ENCODE measurements around the gene EIF2S3.
"Not testable (repeated sequence)": the region's sequence is repeated elsewhere in the genome, so short reads cannot be mapped to it uniquely, and the experiment has no call there.

Gene EIF2S3

DNA sequence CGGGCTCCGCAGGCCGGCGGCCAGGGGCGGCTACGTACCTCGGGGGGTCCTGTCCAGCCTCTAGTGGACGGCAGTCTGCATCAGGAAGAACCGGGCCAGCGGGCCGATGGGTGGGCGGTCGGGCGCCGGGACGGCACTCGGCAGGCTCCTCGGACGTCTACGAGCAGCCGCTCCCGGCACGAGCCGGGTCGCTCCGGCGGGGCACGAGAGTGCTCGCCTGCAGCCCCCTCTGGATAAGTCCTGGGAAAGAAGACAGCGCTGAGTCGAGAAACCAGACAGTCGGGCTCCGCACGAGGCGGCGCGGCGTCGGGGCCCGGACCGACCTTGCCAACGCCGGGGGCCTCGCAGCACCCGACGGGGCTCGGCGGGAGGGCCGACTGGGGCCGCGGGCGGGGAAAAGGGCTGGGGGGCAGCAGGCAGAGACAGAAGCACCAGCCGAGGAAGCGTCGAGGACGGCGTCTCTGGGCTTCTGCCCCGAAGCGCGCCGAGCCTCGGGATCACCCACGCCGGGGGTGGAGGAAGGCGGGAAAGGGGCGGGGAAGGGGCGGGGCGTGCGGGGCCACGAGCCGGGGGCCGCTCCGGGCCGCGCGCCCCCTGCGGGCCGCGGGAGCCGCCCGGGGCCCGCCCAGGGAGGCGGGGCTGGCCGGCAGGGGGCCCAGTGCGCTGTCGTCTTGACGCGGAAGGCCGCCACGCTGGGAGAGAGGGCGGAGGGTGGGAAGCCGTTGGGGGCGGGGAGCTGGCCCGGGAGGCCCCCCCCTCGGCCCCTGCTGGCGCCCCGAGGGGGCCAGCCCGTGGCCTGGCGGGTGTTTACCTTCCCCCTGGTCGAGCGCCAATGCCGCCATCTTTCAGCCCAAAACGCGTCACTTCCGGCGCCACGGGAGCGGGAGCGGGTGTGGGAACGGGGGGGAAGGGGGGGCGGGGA lies 29.7 kb upstream of the EIF2S3 start:
- no peaks in the 10 kb centered on the region for H3K27me3 Mint-ChIP-seq
- H3K36me3 Mint-ChIP-seq (ENCODE audit: insufficient read depth) = peaks cover 15% of the 10 kb centered on the region
- H3K4me3 Mint-ChIP-seq = peak overlapping the region; percentile 83
- ATAC-seq (replicated peaks; ENCODE audit: extremely low read depth, poor library complexity, severe bottlenecking) = peak; percentile 91
- DNase-seq (ENCODE audit: low spot score in 2 of 2) = peak; percentile 54 to 70
- H3K27ac Mint-ChIP-seq (ENCODE audit: low read depth) = peak overlapping the region; percentile 84
- H3K4me1 Mint-ChIP-seq = peaks cover 20% of the 10 kb centered on the region
- no peaks in the 10 kb centered on the region for H3K9me3 Mint-ChIP-seq

DNA sequence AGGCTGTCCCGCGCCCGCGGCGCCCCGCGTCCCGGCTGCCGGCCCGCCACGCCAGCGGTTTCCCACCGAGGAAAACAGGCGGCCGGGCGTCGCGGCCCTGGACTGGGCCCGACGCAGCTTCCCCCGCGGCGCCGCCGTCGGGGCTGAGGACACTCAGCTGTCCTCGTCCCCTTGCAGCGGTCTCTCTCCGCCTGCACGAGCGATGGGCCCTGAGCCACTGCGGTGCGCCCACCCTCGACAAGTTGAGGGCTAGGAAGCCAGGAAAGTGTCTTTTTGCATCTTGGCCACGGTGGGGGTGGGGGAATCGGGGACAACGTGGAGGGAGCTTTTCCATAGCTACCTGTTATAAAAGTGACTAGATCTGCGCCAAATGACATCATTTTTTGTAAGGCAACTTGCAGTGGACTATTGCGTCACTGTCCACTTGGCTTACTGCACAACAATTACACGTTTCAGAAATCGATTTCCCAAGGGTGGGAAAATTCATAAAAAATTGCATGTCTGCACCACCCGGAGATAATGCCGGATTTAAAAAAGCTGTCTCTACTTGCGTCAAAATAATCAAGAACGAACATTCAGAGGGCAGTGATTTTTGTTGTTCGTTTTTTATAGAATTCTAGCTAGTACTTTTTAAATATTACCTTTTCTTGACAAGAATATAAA lies 28.9 kb upstream of the EIF2S3 start:
- H3K27me3 Mint-ChIP-seq = no peaks in the 10 kb centered on the region
- peaks cover 15% of the 10 kb centered on the region for H3K4me1 Mint-ChIP-seq
- H3K4me3 Mint-ChIP-seq = peak overlapping the region; percentile 78
- DNase-seq (ENCODE audit: low spot score in 2 of 2) (no peak), ATAC-seq (replicated peaks; ENCODE audit: extremely low read depth, poor library complexity, severe bottlenecking) (peak; percentile 18)
- peaks cover 15% of the 10 kb centered on the region for H3K36me3 Mint-ChIP-seq (ENCODE audit: insufficient read depth)
- H3K9me3 Mint-ChIP-seq = no peaks in the 10 kb centered on the region
- H3K27ac Mint-ChIP-seq (ENCODE audit: low read depth) = peak overlapping the region; percentile 51

DNA sequence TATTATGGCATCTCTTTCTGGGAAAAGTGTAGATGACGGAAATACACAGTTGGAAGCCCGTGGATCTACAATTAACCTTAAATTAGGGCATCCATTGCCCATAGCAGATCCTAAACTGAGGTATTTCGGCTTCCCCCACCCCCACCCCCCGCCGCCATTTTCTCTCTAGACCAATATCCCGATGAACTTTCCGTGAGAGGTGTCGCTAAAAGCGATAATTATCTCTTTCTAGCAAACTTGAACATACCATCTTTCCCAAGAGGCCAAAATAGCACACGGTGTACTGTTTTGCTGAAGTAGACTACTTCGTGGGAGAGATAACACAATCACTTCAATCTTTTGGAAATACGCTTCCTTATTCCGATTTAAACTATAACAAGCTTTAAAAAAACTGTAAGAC lies 28.3 kb upstream of the EIF2S3 start:
- Mint-ChIP-seq H3K27ac (ENCODE audit: low read depth) (peak overlapping the region; percentile 59), H3K36me3 (ENCODE audit: insufficient read depth) (peaks cover 15% of the 10 kb centered on the region), H3K9me3 (no peaks in the 10 kb centered on the region), H3K4me1 (peaks cover 10% of the 10 kb centered on the region), H3K4me3 (peak overlapping the region; percentile 78), H3K27me3 (no peaks in the 10 kb centered on the region)
- no peak for ATAC-seq (replicated peaks; ENCODE audit: extremely low read depth, poor library complexity, severe bottlenecking)
- DNase-seq (ENCODE audit: low spot score in 2 of 2) = no peak

DNA sequence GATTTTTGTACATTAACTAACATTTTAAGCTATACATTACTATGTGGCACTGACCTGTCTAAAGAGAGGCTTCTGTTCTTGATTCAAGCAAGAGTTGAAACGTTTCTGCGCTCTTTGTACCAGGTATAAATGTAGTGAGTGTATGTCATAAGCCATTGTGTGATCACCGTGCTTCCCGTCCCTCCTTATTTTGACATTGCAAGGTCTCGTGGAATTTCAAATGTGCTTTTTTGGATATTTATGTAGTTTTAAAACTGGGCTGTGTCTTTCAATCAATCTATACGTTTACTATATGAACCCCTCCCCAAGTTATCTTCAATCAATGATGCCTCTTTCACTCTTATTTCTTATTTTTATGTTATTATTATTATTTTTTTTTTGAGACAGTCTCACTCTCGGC lies 27.7 kb upstream of the EIF2S3 start, which contains the start of gene KLHL15:
Gene KLHL15, minus strand, starts transcription at position 101 of the 400 bp plus-strand sequence. CDS start 20,493 bp downstream, outside the sequence.
- DNase-seq (ENCODE audit: low spot score in 2 of 2) = no peak
- Mint-ChIP-seq H3K4me1 (peaks cover 6% of the 10 kb centered on the region), H3K27ac (ENCODE audit: low read depth) (peak within 1 kb of the TSS; percentile 59), H3K36me3 (ENCODE audit: insufficient read depth) (peaks cover 13% of the 10 kb centered on the region), H3K9me3 (no peaks in the 10 kb centered on the region), H3K4me3 (peak within 1 kb of the TSS; percentile 78), H3K27me3 (no peaks in the 10 kb centered on the region)
- no peak for ATAC-seq (replicated peaks; ENCODE audit: extremely low read depth, poor library complexity, severe bottlenecking)

DNA sequence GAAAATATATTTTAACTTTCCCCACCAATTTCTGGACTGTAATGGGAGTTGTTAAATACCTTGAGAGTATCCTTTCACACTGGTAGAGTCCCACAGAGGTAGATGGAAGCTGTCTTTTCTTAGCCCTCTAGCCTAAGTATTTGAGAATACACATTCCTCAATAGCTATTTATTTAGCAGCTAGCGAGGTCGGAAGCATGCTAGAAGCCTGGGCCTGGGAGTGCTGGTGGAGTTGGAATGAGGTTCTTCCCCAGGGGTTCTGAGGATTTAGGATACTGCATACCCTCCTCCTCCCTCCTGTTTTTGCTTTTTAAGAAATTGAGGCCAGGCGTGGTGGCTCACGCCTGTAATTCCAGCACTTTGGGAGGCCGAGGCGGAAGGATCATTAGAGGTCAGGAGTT lies 26.8 kb upstream of the EIF2S3 start:
- ATAC-seq (replicated peaks; ENCODE audit: extremely low read depth, poor library complexity, severe bottlenecking) (no peak), DNase-seq (ENCODE audit: low spot score in 2 of 2) (no peak)
- H3K9me3 Mint-ChIP-seq = no peaks in the 10 kb centered on the region
- H3K27me3 Mint-ChIP-seq = no peaks in the 10 kb centered on the region
- no peak overlapping the region for H3K27ac Mint-ChIP-seq (ENCODE audit: low read depth)
- peaks cover 13% of the 10 kb centered on the region for H3K36me3 Mint-ChIP-seq (ENCODE audit: insufficient read depth)
- peaks cover 6% of the 10 kb centered on the region for H3K4me1 Mint-ChIP-seq
- no peak overlapping the region for H3K4me3 Mint-ChIP-seq

DNA sequence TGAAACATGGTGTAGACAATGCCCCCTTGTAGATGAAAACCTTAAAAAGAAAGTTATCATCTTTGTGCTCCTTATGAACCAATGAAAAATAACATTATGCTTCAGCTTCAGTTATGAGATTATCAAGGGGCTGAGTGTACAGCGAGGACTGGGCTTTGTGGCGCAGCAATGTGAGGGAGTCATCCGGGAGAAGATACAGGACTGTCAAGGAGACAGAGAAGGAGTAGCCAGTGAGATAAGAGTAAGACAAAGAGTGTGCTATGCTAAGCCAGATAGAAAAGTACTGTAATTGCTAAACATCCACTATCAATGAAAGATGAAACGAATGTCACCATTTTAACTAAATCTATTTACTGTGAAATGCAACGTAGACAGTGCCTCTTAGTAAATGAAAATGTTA lies 24.2 kb upstream of the EIF2S3 start:
- H3K27ac Mint-ChIP-seq (ENCODE audit: low read depth) = no peak overlapping the region
- H3K4me3 Mint-ChIP-seq = no peak overlapping the region
- no peak for ATAC-seq (replicated peaks; ENCODE audit: extremely low read depth, poor library complexity, severe bottlenecking)
- H3K9me3 Mint-ChIP-seq = no peaks in the 10 kb centered on the region
- no peaks in the 10 kb centered on the region for H3K27me3 Mint-ChIP-seq
- peaks cover 7% of the 10 kb centered on the region for H3K36me3 Mint-ChIP-seq (ENCODE audit: insufficient read depth)
- no peak for DNase-seq (ENCODE audit: low spot score in 2 of 2)
- no peaks in the 10 kb centered on the region for H3K4me1 Mint-ChIP-seq

DNA sequence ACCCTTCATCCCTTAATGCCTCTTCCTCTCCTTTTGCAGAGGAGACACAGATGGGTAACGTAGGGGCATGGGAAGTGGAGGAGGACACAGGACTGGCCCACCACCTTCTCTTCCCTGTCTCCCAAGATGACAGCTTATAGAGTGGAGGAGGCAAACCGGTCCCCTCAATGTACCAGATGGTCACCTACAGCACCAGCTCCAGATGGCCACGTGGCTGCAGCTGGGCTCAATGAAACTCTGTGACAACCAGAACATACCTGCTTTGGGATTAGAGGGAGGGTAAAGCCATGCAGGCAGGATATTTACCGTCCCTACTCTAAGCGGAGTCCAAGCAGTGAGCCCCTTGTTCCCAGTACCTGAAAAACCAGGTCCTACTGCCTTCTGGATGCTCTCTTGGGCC lies 20.3 kb upstream of the EIF2S3 start:
- ATAC-seq (replicated peaks; ENCODE audit: extremely low read depth, poor library complexity, severe bottlenecking) (no peak), DNase-seq (ENCODE audit: low spot score in 2 of 2) (no peak)
- Mint-ChIP-seq H3K4me1 (no peaks in the 10 kb centered on the region), H3K27me3 (no peaks in the 10 kb centered on the region), H3K36me3 (ENCODE audit: insufficient read depth) (no peaks in the 10 kb centered on the region), H3K27ac (ENCODE audit: low read depth) (no peak overlapping the region), H3K9me3 (no peaks in the 10 kb centered on the region), H3K4me3 (no peak overlapping the region)

DNA sequence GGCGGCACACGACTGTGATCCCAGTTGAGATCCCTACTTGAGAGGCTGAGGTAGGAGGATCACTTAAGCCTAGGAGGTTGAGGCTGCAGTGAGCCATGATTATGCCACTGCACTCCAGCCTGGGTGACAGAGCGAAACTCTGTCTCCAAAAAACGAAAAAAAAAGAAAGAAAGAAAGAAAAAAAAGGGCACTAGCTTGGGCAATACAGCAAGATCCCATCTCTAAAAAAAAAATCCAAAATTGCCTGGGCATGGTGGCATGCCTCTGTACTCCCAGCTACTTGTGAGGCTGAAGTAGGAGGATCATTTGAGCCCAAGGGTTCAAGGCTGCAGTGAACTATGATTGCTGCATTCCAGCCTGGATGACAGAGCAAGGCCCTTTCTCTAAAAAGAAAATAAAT lies 17.0 kb upstream of the EIF2S3 start:
- no peak overlapping the region for H3K27ac Mint-ChIP-seq (ENCODE audit: low read depth)
- no peak overlapping the region for H3K4me3 Mint-ChIP-seq
- H3K9me3 Mint-ChIP-seq = no peaks in the 10 kb centered on the region
- no peak for ATAC-seq (replicated peaks; ENCODE audit: extremely low read depth, poor library complexity, severe bottlenecking)
- H3K4me1 Mint-ChIP-seq = no peaks in the 10 kb centered on the region
- no peaks in the 10 kb centered on the region for H3K36me3 Mint-ChIP-seq (ENCODE audit: insufficient read depth)
- H3K27me3 Mint-ChIP-seq = no peaks in the 10 kb centered on the region
- no peak for DNase-seq (ENCODE audit: low spot score in 2 of 2)

DNA sequence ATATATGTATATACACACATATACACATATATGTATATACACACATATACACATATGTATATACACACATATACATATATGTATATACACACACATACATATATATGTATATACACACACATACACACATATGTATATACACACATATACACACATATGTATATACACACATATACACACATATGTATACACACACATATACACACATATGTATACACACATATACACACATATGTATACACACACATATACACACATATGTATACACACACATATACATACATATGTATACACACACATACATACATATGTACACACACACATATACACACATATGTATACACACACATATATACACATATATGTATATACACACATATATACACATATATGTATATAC lies 8.7 kb upstream of the EIF2S3 start:
- H3K4me1 Mint-ChIP-seq; H3K27ac Mint-ChIP-seq (ENCODE audit: low read depth); H3K4me3 Mint-ChIP-seq; H3K27me3 Mint-ChIP-seq; DNase-seq (ENCODE audit: low spot score in 2 of 2); ATAC-seq (replicated peaks; ENCODE audit: extremely low read depth, poor library complexity, severe bottlenecking); H3K9me3 Mint-ChIP-seq; H3K36me3 Mint-ChIP-seq (ENCODE audit: insufficient read depth): not testable (repeated sequence)

DNA sequence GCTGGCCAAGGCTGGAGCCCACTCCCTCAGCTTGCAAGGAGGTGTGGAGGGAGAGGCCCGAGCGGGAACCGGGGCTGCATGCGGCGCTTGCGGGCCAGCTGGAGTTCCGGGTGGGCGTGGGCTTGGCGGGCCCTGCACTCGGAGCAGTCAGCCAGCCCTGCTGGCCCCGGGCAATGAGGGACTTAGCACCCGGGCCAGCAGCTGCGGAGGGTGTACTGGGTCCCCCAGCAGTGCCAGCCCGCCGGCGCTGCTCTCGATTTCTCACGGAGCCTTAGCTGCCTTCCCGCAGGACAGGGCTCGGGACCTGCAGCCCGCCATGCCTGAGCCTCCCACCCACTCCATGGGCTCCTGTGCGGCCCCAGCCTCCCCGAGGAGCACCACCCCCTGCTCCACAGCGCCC lies 5.1 kb upstream of the EIF2S3 start:
- not testable (repeated sequence) for H3K9me3 Mint-ChIP-seq; H3K27me3 Mint-ChIP-seq; DNase-seq (ENCODE audit: low spot score in 2 of 2); ATAC-seq (replicated peaks; ENCODE audit: extremely low read depth, poor library complexity, severe bottlenecking); H3K36me3 Mint-ChIP-seq (ENCODE audit: insufficient read depth); H3K4me3 Mint-ChIP-seq; H3K4me1 Mint-ChIP-seq; H3K27ac Mint-ChIP-seq (ENCODE audit: low read depth)

DNA sequence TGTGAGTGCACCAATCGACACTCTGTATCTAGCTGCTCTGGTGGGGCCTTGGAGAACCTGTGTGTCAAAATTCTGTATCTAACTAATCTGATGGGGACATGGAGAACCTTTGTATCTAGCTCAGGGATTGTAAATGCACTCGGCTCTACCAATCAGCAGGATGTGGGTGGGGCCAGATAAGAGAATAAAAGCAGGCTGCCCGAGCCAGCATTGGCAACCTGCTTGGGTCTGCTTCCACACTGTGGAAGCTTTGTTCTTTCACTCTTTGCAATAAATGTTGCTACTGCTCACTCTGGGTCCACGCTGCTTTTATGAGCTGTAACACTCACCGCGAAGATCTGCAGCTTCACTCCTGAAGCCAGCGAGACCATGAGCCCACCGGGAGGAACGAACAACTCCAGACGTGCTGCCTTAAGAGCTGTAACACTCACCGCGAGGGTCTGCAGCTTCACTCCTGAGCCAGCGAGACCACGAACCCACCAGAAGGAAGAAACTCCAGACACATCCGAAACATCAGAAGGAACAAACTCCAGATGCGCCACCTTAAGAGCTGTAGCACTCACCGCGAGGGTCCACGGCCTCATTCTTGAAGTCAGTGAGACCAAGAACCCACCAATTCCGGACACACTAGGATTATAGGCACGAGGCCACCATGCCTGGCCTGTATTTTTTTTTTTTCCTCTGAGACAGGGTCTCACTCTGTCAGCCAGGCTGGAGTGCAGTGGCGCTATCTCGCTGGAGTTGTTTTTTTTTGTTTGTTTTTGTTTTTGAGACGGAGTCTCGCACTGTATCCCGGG lies 4.0 kb upstream of the EIF2S3 start:
- not testable (repeated sequence) for H3K4me1 Mint-ChIP-seq; H3K4me3 Mint-ChIP-seq; ATAC-seq (replicated peaks; ENCODE audit: extremely low read depth, poor library complexity, severe bottlenecking); DNase-seq (ENCODE audit: low spot score in 2 of 2); H3K9me3 Mint-ChIP-seq; H3K27me3 Mint-ChIP-seq; H3K27ac Mint-ChIP-seq (ENCODE audit: low read depth)
- H3K36me3 Mint-ChIP-seq (ENCODE audit: insufficient read depth) = peaks cover 17% of the 10 kb centered on the region

DNA sequence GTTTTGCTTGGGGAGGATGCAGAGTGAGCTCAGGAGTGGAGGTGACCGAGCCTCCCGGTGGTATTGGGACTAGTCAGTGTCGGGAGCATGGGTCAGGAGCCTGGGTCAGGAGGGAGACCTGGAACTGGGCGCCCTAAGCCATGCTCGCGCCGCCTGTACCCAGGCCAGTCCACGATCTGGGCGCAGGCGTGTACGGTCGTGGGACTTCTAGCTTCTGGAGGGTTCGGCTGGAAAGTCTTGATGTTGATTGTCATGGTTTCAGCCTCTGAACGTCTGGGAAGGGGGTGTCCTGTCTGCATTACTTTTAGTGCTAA lies 244 bp downstream of the EIF2S3 start:
- H3K27ac Mint-ChIP-seq (ENCODE audit: low read depth) = peak overlapping the region; percentile 97
- ATAC-seq (replicated peaks; ENCODE audit: extremely low read depth, poor library complexity, severe bottlenecking) = no peak
- H3K4me1 Mint-ChIP-seq = no peaks in the 10 kb centered on the region
- no peak for DNase-seq (ENCODE audit: low spot score in 2 of 2)
- no peak overlapping the region for H3K4me3 Mint-ChIP-seq
- H3K9me3 Mint-ChIP-seq = no peaks in the 10 kb centered on the region
- H3K36me3 Mint-ChIP-seq (ENCODE audit: insufficient read depth) = peaks cover 34% of the 10 kb centered on the region
- H3K27me3 Mint-ChIP-seq = no peaks in the 10 kb centered on the region
